KMS-11 (cell line): ENCODE measurements around the gene RETREG1.

Source experiments
- H2AFZ ChIP-seq: fragments of 200-600 bp; sonication (generic); 2 replicates; pipeline ENCODE4 v1.6.1; 2016; ENCODE audit warnings: antibody characterized with exemption, mixed run types, low read depth
- H3K27ac ChIP-seq: fragments of 200-600 bp; sonication (generic); 2 replicates; pipeline ENCODE4 v1.6.1; 2016; ENCODE audit warnings: mild to moderate bottlenecking, mixed run types
- H3K27me3 ChIP-seq: fragments of 200-600 bp; sonication (generic); 2 replicates; pipeline ENCODE4 v1.6.1; 2017; ENCODE audit warnings: mild to moderate bottlenecking, low read depth, mixed run types, moderate library complexity; ENCODE audit not compliant: insufficient read depth
- H3K36me3 ChIP-seq: fragments of 200-600 bp; sonication (generic); 2 replicates; pipeline ENCODE4 v1.6.1; 2017; ENCODE audit warnings: mild to moderate bottlenecking, mixed run types; ENCODE audit not compliant: insufficient read depth
- H3K4me1 ChIP-seq: fragments of 200-600 bp; sonication (generic); 2 replicates; pipeline ENCODE4 v1.6.1; 2016; ENCODE audit warnings: mild to moderate bottlenecking, low read depth, mixed run types; ENCODE audit not compliant: poor library complexity, severe bottlenecking
- H3K4me2 ChIP-seq: fragments of 200-600 bp; sonication (generic); 2 replicates; pipeline ENCODE4 v1.7.0; 2016; ENCODE audit warnings: mild to moderate bottlenecking, mixed run types
- H3K4me3 ChIP-seq: fragments of 200-600 bp; sonication (generic); IDR thresholded peaks from 2 replicates; pipeline ENCODE4 v1.6.1; 2017; ENCODE audit warnings: low read depth, low read length, mixed read lengths; ENCODE audit not compliant: insufficient read depth
- H3K79me2 ChIP-seq: fragments of 200-600 bp; sonication (generic); 2 replicates; pipeline ENCODE4 v1.6.1; 2016; ENCODE audit warnings: low read depth, mixed run types; ENCODE audit not compliant: insufficient read depth
- H3K9ac ChIP-seq: fragments of 200-600 bp; sonication (generic); 2 replicates; pipeline ENCODE4 v1.6.1; 2016; ENCODE audit warnings: mild to moderate bottlenecking, mixed run types
- H4K20me1 ChIP-seq: fragments of 200-600 bp; sonication (generic); 2 replicates; pipeline ENCODE4 v1.6.1; 2016; ENCODE audit warnings: mild to moderate bottlenecking, mixed run types; ENCODE audit not compliant: insufficient read depth
- TF ChIP-seq, protein P1 (sequence below): fragments of 200-600 bp; sonication (generic); conservative IDR thresholded peaks from 2 replicates; pipeline ENCODE4 v1.6.1; 2017; ENCODE audit warnings: low read depth, mild to moderate bottlenecking, antibody characterized with exemption, low read length, moderate library complexity, mixed read lengths

The RETREG1 gene

GRCh38 chr5:16454686-16455085 is 162.1 kb downstream of the RETREG1 start:
- H3K36me3 ChIP-seq: peaks cover 15% of the 10 kb centered on the region; the same call in 1 of the 2 replicates

DNA sequence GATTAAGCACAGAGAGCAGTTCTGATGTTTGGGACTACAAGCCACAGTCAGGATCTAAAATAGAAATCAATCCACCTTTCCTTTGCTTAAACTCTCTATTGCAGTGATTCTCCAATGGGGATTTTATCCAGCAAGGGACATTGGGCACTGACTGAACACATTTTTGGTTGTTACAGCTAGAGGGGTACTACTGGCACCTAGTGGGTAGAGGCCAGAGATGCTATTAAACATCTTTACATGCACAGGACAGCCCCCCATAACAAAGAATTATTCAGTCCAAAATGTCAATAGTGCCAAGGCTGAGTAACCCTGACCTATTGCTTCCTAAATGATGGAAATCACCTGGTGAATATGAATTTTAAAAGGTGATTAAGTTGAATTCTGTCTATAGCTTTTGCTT is 163.2 kb downstream of the RETREG1 start:
- peaks cover 15% of the 10 kb centered on the region; the same call in 1 of the 2 replicates for H3K36me3 ChIP-seq
- peaks cover 5% of the 10 kb centered on the region; the same call in 1 of the 2 replicates for H4K20me1 ChIP-seq
- H3K27ac ChIP-seq: no peak overlapping the region
- no peak overlapping the region for H3K4me2 ChIP-seq
- no peak overlapping the region for H3K9ac ChIP-seq
- no peaks in the 10 kb centered on the region for H3K27me3 ChIP-seq
- no peak overlapping the region for H3K4me3 ChIP-seq
- TF ChIP-seq, protein P1, sequence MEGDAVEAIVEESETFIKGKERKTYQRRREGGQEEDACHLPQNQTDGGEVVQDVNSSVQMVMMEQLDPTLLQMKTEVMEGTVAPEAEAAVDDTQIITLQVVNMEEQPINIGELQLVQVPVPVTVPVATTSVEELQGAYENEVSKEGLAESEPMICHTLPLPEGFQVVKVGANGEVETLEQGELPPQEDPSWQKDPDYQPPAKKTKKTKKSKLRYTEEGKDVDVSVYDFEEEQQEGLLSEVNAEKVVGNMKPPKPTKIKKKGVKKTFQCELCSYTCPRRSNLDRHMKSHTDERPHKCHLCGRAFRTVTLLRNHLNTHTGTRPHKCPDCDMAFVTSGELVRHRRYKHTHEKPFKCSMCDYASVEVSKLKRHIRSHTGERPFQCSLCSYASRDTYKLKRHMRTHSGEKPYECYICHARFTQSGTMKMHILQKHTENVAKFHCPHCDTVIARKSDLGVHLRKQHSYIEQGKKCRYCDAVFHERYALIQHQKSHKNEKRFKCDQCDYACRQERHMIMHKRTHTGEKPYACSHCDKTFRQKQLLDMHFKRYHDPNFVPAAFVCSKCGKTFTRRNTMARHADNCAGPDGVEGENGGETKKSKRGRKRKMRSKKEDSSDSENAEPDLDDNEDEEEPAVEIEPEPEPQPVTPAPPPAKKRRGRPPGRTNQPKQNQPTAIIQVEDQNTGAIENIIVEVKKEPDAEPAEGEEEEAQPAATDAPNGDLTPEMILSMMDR: no peak
- no peak overlapping the region for H2AFZ ChIP-seq
- H3K4me1 ChIP-seq: peaks cover 7% of the 10 kb centered on the region
- peaks cover 24% of the 10 kb centered on the region for H3K79me2 ChIP-seq

More at GRCh38 chr5:16454686-16455085, 162.1 kb downstream of the RETREG1 start:
- H3K27me3 ChIP-seq: no peaks in the 10 kb centered on the region
- no peak overlapping the region for H3K4me3 ChIP-seq
- peaks cover 7% of the 10 kb centered on the region for H3K4me1 ChIP-seq
- peaks cover 28% of the 10 kb centered on the region for H3K79me2 ChIP-seq
- no peak overlapping the region for H2AFZ ChIP-seq
- TF ChIP-seq, protein P1: no peak
- H4K20me1 ChIP-seq: peaks cover 5% of the 10 kb centered on the region; the same call in 1 of the 2 replicates
- no peak overlapping the region for H3K9ac ChIP-seq
- H3K4me2 ChIP-seq: no peak overlapping the region
- no peak overlapping the region for H3K27ac ChIP-seq

GRCh38 chr5:16450163-16450562 is 166.6 kb downstream of the RETREG1 start:
- H4K20me1 ChIP-seq: peaks cover 5% of the 10 kb centered on the region; the same call in 1 of the 2 replicates
- H3K4me1 ChIP-seq: no peaks in the 10 kb centered on the region
- H3K4me2 ChIP-seq: no peak overlapping the region
- H3K4me3 ChIP-seq: no peak overlapping the region
- peaks cover 8% of the 10 kb centered on the region; the same call in 1 of the 2 replicates for H3K36me3 ChIP-seq
- no peak overlapping the region for H3K9ac ChIP-seq
- H2AFZ ChIP-seq: no peak overlapping the region
- H3K27me3 ChIP-seq: no peaks in the 10 kb centered on the region
- TF ChIP-seq, protein P1: no peak
- no peak overlapping the region for H3K27ac ChIP-seq
- H3K79me2 ChIP-seq: peaks cover 14% of the 10 kb centered on the region; the same call in 1 of the 2 replicates

GRCh38 chr5:16446993-16447392 is 169.8 kb downstream of the RETREG1 start:
- H3K79me2 ChIP-seq: no peaks in the 10 kb centered on the region
- H2AFZ ChIP-seq: no peak overlapping the region
- no peaks in the 10 kb centered on the region for H3K4me1 ChIP-seq
- no peak overlapping the region for H3K27ac ChIP-seq
- TF ChIP-seq, protein P1: no peak
- H3K36me3 ChIP-seq: peaks cover 6% of the 10 kb centered on the region; the same call in 1 of the 2 replicates
- no peak overlapping the region for H3K4me2 ChIP-seq
- H3K4me3 ChIP-seq: no peak overlapping the region
- H3K27me3 ChIP-seq: no peaks in the 10 kb centered on the region
- no peaks in the 10 kb centered on the region for H4K20me1 ChIP-seq
- H3K9ac ChIP-seq: no peak overlapping the region
